Measurements from ENCODE around the gene EEF1AKMT4.

The EEF1AKMT4 gene

GRCh38 chr3:184249412-184250166 lies at the start of gene EEF1AKMT4:
TSS of gene EEF1AKMT4 (plus strand) at chr3:184249672. CDS start at chr3:184249695, 23 bp downstream.
- DNase-seq = peak; percentile 93

GRCh38 chr3:184200825-184201224 lies 48.6 kb upstream of the EEF1AKMT4 start:
- no peak for DNase-seq

GRCh38 chr3:184203526-184203925 lies 45.9 kb upstream of the EEF1AKMT4 start:
- DNase-seq = no peak

GRCh38 chr3:184209146-184209923 lies 40.1 kb upstream of the EEF1AKMT4 start:
- no peak for DNase-seq

- no peak for DNase-seq
Measured at GRCh38 chr3:184211297-184211696, 38.2 kb upstream of the EEF1AKMT4 start.

- no peak for DNase-seq
Measured at GRCh38 chr3:184211718-184212117, 37.8 kb upstream of the EEF1AKMT4 start.

- no peak for DNase-seq
Measured at GRCh38 chr3:184218814-184219213, 30.7 kb upstream of the EEF1AKMT4 start.

- DNase-seq = no peak
Measured at GRCh38 chr3:184222521-184222920, 27.0 kb upstream of the EEF1AKMT4 start.

GRCh38 chr3:184223946-184224345 lies 25.5 kb upstream of the EEF1AKMT4 start:
- DNase-seq = no peak

- DNase-seq = peak; percentile 38
Measured at GRCh38 chr3:184227481-184227935, 22.0 kb upstream of the EEF1AKMT4 start.

- no peak for DNase-seq
Measured at GRCh38 chr3:184228376-184229137, 20.9 kb upstream of the EEF1AKMT4 start.

GRCh38 chr3:184229394-184230080 lies 19.9 kb upstream of the EEF1AKMT4 start, which contains the start of gene VWA5B2:
TSS of gene VWA5B2 (plus strand) at chr3:184229585. CDS start at chr3:184230529, 944 bp downstream.
- peak; percentile 67 for DNase-seq

- DNase-seq = no peak
Measured at GRCh38 chr3:184230081-184230602, 19.3 kb upstream of the EEF1AKMT4 start.

GRCh38 chr3:184230603-184231528 lies 18.6 kb upstream of the EEF1AKMT4 start:
- DNase-seq = no peak

- no peak for DNase-seq
Measured at GRCh38 chr3:184231671-184232070, 17.8 kb upstream of the EEF1AKMT4 start.

- no peak for DNase-seq
Measured at GRCh38 chr3:184233127-184233843, 16.2 kb upstream of the EEF1AKMT4 start.

- no peak for DNase-seq
Measured at GRCh38 chr3:184234224-184234623, 15.2 kb upstream of the EEF1AKMT4 start.

- no peak for DNase-seq
Measured at GRCh38 chr3:184234671-184235380, 14.6 kb upstream of the EEF1AKMT4 start.

GRCh38 chr3:184235381-184236032 lies 14.0 kb upstream of the EEF1AKMT4 start:
- no peak for DNase-seq
